ENCODE measurements around the gene ALDH4A1.

The ALDH4A1 gene

GRCh38 chr1:18913065-18913835 lies 10.9 kb upstream of the ALDH4A1 start:
- no peaks in the 10 kb centered on the region for H3K9me3 ChIP-seq
- H3K4me1 ChIP-seq (ENCODE audit: control insufficient read depth in 1 of 2, insufficient read depth in 1 of 2, low read depth in 1 of 2, low read length in 1 of 2): peaks cover 11 to 17% of the 10 kb centered on the region in 2 experiments
- no peak overlapping the region for H3K4me3 ChIP-seq (ENCODE audit: low read depth in 1 of 2, low read length in 1 of 2)
- no peak overlapping the region for H3K27ac ChIP-seq
- peak; percentile 65 for TF ChIP-seq CTCF (IDR thresholded peaks at IDR 0.05)
- H3K36me3 ChIP-seq: no peaks in the 10 kb centered on the region
- H3K27me3 ChIP-seq: no peaks in the 10 kb centered on the region

- no peaks in the 10 kb centered on the region for H3K36me3 ChIP-seq
- H3K27me3 ChIP-seq: no peaks in the 10 kb centered on the region
- H3K9me3 ChIP-seq: no peaks in the 10 kb centered on the region
- no peak for TF ChIP-seq CTCF (IDR thresholded peaks at IDR 0.05)
- peaks cover 18 to 24% of the 10 kb centered on the region in 2 experiments for H3K4me1 ChIP-seq (ENCODE audit: control insufficient read depth in 1 of 2, insufficient read depth in 1 of 2, low read depth in 1 of 2, low read length in 1 of 2)
- no peak overlapping the region for H3K27ac ChIP-seq
- H3K4me3 ChIP-seq (ENCODE audit: low read depth in 1 of 2, low read length in 1 of 2): no peak overlapping the region
These were observed 10.2 kb upstream of the ALDH4A1 start for GRCh38 chr1:18912550-18912949.

GRCh38 chr1:18908911-18909771 lies 6.8 kb upstream of the ALDH4A1 start:
- Histone ChIP-seq H3K4me1 (ENCODE audit: control insufficient read depth in 1 of 2, insufficient read depth in 1 of 2, low read depth in 1 of 2, low read length in 1 of 2) (peaks cover 27 to 33% of the 10 kb centered on the region in 2 experiments), H3K27me3 (no peaks in the 10 kb centered on the region), H3K36me3 (no peaks in the 10 kb centered on the region), H3K9me3 (no peaks in the 10 kb centered on the region), H3K4me3 (ENCODE audit: low read depth in 1 of 2, low read length in 1 of 2) (no peak overlapping the region), H3K27ac (peak overlapping the region; percentile 80)
- TF ChIP-seq CTCF (IDR thresholded peaks at IDR 0.05): no peak

- peak overlapping the region; percentile 80 for H3K27ac ChIP-seq
- H3K36me3 ChIP-seq: no peaks in the 10 kb centered on the region
- H3K4me1 ChIP-seq (ENCODE audit: control insufficient read depth in 1 of 2, insufficient read depth in 1 of 2, low read depth in 1 of 2, low read length in 1 of 2): peaks cover 31 to 37% of the 10 kb centered on the region in 2 experiments
- H3K27me3 ChIP-seq: no peaks in the 10 kb centered on the region
- H3K9me3 ChIP-seq: no peaks in the 10 kb centered on the region
- H3K4me3 ChIP-seq (ENCODE audit: low read depth in 1 of 2, low read length in 1 of 2): peak overlapping the region; percentile 48 to 55
- no peak for TF ChIP-seq CTCF (IDR thresholded peaks at IDR 0.05)
These were observed 5.8 kb upstream of the ALDH4A1 start for GRCh38 chr1:18907917-18908845.
